GM18867 (cell line): Measurements from ENCODE around the gene DIDO1.

ENCODE experiments used
- ATAC-seq: cut with Tn5 transposase; IDR thresholded peaks from one replicate; pipeline ENCODE4 v1.9.1; 2021; ENCODE audit warnings: mild to moderate bottlenecking, moderate library complexity; ENCODE audit not compliant: unreplicated experiment

Gene DIDO1

GRCh38 chr20:62898093-62898964, 28.0 kb downstream of the DIDO1 start:
- ATAC-seq, result no peak

- no peak for ATAC-seq
Measured at GRCh38 chr20:62897666-62898065, 28.6 kb downstream of the DIDO1 start.

- ATAC-seq, result no peak
Measured at GRCh38 chr20:62896526-62896925, 29.8 kb downstream of the DIDO1 start.

GRCh38 chr20:62895539-62895938, 30.8 kb downstream of the DIDO1 start:
- ATAC-seq, result no peak

DNA sequence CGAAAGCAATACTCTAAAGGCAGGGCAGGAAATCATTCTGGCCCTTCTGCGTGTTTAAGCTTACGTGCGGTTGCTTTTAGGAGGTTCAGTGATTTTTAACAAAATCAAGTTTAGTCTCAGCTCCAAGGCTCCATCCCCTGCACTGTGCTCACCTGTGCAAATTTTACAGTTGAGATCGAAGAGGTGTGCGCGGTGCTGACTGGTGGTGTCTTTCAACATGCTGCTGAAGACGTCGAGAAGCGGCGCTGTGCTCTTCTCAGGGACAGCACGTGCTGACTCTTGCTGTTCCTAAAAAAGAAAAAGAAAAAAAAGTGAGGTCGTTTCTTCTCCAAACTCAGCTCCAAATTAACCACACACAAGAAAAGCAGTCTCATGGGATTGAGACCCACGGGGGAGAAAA, 32.0 kb downstream of the DIDO1 start:
- ATAC-seq, result no peak

- no peak for ATAC-seq
Measured at GRCh38 chr20:62893700-62894099, 32.6 kb downstream of the DIDO1 start.

GRCh38 chr20:62892348-62893304, 33.7 kb downstream of the DIDO1 start:
- no peak for ATAC-seq

GRCh38 chr20:62891111-62891510, 35.2 kb downstream of the DIDO1 start:
- ATAC-seq, result no peak

DNA sequence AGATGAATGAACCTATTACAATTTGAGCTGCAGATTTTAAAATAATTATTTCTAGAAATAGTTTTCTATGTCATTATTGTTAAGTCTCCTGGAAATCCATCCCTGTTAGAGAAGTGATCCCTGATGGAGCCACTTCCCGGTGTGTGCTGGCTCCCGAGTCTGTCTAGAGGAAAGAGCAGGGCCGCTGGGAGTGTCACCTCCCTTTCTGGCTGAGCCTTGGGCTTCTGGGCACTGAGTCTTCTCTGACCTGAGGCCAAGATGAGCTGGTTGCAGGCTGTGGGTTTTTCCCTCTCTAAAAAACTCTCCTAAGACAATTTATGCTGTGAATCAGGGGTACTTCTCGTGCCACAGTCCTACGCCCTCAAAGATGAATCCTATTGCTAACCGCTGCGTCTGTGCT, 35.9 kb downstream of the DIDO1 start:
- no peak for ATAC-seq

- no peak for ATAC-seq
Measured at GRCh38 chr20:62889871-62890270, 36.4 kb downstream of the DIDO1 start.

DNA sequence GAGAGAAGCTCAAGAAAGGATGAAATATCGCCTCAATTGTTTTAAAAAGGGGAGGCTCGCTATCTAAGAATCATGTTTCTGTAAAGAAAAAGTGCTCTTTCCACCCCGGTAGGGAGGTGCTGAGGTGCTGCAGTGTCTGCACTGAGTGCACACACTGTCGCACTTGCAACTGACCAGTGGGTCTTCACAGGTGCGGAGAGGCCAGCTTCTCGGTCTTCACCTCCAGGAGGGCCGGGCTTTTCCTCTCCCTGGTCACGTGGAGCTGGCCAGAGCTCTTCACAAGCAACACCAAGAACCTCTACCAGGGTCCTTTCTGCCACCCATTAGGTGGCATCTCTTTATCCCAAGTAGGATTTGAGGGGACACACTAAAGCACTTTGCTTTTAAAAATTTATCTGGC, 36.9 kb downstream of the DIDO1 start:
- no peak for ATAC-seq

GRCh38 chr20:62888910-62889309, 37.4 kb downstream of the DIDO1 start:
- ATAC-seq, result no peak

GRCh38 chr20:62888406-62888805, 37.9 kb downstream of the DIDO1 start:
- ATAC-seq, result no peak

GRCh38 chr20:62887860-62888239, 38.5 kb downstream of the DIDO1 start:
- no peak for ATAC-seq

GRCh38 chr20:62887152-62887859, 39.0 kb downstream of the DIDO1 start:
- no peak for ATAC-seq

- ATAC-seq, result no peak
Measured at GRCh38 chr20:62886709-62887058, 39.6 kb downstream of the DIDO1 start.

- ATAC-seq, result no peak
Measured at GRCh38 chr20:62885896-62886708, 40.2 kb downstream of the DIDO1 start.

GRCh38 chr20:62885046-62885895, 41.0 kb downstream of the DIDO1 start:
- no peak for ATAC-seq

DNA sequence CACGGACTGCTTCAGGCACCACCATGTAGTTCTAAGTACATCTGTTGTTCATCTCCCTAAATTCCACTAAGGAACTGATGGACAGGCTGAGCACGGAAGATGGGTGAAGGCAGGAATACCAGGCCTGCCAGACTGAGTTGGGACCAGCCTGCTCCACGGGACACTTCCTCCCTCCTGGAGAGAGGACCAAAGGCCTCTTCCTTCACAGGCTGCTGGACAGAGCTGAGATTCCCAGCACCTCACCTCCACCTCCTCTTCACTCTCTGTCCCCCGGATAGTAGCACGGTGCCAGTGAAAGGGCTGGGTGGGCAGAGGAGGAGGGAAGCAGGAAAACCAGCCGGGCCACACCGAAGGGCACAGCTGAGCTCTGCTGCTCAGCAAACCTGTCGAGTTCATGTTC, 41.7 kb downstream of the DIDO1 start:
- no peak for ATAC-seq

DNA sequence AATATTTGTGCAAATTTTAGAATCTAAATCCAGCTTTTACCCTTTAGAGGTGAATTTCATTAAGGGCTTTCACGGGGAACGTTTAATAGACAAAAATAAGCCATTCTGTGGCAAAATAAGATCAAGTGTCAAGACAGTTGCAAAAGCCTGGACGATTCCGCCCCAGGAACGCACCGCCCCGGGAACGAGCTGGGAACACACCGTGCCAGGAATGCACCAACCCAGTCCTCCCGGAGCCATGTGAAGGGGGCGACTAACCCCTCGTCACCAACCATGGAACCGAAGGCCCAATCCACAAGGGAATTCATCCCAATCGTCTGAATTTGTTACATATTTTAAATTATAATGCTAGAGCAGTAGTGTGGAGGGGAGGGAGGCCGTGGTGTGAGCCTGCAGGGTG, 43.9 kb downstream of the DIDO1 start:
- ATAC-seq, result no peak
